GM19023 (cell line): ENCODE measurements around the gene CELA1.
"Not testable (repeated sequence)": the region's sequence is repeated elsewhere in the genome, so short reads cannot be mapped to it uniquely, and the experiment has no call there.

Source experiments
- ATAC-seq: cut with Tn5 transposase; IDR thresholded peaks from one replicate; pipeline ENCODE4 v1.9.1; 2021; ENCODE audit warnings: mild to moderate bottlenecking, moderate library complexity; ENCODE audit not compliant: unreplicated experiment

The CELA1 gene

GRCh38 chr12:51320695-51321320 lies 25.7 kb downstream of the CELA1 start:
- no peak for ATAC-seq

GRCh38 chr12:51320311-51320694 lies 26.2 kb downstream of the CELA1 start:
- no peak for ATAC-seq

DNA sequence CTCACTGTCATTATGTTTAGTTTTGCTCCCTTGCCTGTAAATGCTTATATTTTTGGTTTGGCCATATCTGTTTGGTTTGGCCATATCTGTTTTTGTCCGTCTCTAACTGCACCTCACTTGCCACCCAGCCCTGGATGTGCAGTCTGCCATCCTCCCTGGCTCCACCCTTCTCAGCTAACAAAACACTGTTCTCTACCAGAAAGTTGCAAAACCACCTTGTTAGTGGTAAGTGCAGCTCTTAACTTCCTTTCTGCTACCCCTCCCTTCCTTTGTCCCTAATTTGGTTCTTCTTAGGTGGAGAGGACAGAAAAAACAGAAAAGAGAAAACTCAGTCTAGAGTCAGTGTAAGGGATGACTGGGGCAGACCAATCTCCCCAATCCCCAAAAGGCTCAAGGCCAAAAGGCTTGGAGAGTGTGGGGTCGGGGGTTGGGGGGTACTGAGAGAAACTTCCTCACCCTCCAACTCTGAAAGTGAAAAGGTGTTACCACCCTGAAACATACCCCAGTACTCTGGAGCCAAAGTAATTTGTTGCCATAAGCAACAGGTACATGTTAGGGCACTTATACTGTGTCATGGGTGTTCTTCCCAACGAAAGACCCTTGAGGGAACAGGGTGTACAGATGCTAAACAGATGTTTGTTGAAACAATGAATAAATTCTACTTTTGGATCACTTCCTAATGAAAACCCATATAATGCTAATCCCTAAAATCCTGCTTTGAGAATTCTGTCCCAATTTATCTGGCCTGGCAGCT lies 27.5 kb downstream of the CELA1 start:
- ATAC-seq: no peak

DNA sequence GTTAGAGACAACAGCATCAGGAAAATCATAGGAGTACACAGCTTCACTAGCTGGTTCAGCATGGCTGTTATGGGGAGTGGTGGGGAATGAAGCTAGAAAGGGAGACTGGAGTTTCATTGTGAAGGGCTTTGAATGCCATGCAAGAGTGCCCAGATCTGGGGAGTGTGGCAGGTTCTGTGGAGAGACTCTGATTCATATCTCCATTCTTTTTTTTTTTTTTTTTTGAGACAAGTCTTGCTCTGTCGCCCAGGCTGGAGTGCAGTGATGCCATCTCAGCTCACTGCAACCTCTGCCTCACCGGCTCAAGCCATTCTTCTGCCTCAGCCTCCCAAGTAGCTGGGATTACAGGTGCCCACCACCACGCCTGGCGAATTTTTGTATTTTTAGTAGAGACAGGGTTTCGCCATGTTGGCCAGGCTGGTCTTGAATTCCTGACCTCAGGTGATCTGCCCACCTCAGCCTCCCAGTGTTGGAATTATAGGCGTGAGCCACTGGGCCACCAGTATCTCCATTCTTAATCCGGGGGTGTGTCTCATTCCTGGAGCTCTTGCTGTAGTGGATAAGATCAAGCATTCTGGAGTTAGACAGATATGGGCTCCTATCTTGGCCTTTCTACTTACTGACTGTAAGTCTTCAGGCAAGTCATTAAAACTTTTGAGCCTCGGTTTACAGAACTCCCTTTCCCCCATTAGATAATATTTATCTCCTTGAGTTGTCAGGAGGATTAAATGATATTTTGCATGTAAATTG lies 28.2 kb downstream of the CELA1 start:
- ATAC-seq: not testable (repeated sequence)

DNA sequence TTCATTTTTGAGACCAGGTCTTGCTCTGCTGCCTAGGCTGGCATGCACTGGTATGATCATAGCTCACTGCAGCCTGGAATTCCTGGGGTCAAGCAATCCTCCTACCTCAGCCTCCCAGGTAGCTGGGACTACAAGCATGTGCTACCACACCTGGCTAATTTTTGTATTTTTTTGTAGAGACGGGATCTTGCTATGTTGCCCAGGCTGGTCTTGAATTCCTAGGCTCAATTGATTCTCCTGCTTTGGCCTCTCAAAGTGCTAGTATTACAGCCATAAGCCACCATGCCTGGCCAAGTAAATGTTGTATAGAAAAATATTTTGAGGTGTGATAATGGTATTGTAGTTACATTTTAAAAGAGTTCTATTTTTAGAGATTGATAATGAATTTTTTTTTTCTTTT lies 35.1 kb downstream of the CELA1 start:
- no peak for ATAC-seq

- no peak for ATAC-seq
Measured at GRCh38 chr12:51307655-51308593, 38.6 kb downstream of the CELA1 start.

DNA sequence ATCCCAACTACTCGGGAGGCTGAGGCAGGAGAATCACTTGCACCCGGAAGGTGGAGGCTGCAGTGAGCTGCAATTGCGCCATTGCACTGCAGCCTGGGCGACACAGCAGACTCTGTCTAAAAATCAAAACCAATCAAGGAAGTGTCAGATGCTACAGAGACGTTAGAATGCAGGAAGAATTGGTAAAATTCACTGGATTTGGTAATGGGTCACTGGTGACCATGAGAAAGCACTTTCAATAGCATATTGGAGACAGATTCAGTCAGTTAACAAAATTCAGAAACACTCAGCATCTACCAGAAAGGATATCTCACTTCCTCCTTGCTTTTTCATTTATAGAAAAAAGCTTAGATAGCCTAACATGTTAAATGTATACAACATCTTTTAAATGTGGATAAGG lies 40.0 kb downstream of the CELA1 start:
- ATAC-seq: no peak

DNA sequence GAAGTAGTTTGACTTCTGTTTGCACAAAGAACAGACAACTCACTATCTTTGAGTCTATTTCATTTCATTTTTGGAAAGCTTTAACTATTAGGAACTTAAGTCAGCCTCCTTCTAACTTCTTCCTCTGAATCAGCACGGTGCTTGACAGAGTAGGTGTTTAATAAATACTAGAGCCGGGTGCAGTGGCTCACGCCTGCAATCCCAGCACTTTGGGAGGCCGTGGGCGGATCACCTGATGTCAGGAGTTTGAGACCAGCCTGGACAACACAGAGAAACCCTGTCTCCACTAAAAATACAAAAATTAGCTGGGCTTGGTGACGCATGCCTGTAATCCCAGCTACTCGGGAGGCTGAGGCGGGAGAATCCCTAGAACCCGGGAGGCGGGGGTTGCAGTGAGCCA lies 45.7 kb downstream of the CELA1 start:
- ATAC-seq: not testable (repeated sequence)

DNA sequence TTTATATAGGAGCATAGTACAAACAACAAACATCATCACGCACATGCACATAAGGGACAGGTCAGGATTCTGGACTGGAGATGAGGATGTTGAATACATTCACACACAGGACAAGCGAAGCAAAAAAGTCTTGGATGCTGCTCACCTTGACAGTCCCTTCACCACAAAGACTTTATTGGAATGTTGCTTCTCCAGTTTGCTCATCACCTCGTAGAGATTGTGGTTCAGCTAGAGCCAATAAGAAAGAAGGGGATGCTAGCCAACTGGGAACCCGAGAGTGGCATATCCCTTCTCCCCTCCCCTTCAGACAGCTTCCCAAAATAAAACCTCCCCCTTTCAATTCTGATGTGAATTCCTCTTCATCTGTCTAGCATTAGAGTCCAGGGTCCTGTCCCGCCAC lies 50.8 kb downstream of the CELA1 start:
- ATAC-seq: no peak

DNA sequence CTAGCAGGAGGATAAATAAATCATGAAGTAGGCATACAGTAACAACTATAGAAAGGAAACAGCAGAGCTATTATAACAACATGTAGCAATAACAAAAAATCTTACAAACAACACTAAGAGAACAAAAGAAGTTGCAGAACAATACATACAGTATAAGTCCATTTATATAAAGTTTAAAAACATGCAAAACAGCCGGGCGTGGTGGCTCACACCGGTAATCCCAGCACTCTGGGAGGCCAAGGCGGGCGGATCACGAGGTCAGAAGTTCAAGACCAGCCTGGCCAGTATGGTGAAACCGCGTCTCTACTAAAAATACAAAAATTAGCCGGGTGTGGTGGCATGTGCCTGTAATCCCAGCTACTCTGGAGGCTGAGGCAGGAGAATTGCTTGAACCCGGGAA lies 52.4 kb downstream of the CELA1 start:
- ATAC-seq: not testable (repeated sequence)

DNA sequence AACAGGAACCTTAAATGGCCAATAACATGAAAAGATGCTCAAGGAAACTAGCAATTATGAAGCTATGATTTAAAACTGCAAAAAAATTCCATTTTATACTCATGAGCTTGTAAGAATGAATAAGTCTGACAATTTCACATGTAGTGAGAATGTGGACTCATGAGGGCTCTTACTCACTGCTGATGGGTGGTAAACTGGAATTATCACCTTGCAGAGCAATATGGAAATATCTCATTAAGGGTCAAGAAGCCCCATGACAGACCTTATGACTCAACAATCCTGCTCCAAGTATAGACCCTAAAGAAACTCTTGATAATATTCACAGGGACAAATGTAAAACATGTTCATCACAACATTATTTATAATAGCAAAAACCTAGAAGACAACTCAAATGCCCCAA lies 52.8 kb downstream of the CELA1 start:
- ATAC-seq: no peak

GRCh38 chr12:51291603-51292513 lies 54.6 kb downstream of the CELA1 start:
- ATAC-seq: not testable (repeated sequence)

DNA sequence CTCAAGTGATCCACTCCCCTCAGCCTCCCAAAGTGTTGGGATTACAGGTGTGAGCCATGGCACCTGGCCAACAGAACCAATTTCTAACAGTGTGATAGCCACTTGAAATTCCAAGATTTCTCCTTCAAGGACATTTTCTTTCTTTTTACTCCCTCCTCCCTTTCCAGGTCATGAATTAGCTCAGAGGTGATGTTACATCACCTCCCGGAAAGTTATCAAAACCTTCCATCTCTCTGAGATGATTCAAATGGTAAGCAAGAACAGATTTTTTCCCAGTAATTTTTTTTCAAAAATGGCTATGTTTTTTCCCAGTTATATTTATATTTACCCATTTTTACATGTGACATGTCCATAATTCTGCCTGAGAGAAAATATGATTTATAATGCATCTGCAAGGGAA lies 60.6 kb downstream of the CELA1 start:
- no peak for ATAC-seq

DNA sequence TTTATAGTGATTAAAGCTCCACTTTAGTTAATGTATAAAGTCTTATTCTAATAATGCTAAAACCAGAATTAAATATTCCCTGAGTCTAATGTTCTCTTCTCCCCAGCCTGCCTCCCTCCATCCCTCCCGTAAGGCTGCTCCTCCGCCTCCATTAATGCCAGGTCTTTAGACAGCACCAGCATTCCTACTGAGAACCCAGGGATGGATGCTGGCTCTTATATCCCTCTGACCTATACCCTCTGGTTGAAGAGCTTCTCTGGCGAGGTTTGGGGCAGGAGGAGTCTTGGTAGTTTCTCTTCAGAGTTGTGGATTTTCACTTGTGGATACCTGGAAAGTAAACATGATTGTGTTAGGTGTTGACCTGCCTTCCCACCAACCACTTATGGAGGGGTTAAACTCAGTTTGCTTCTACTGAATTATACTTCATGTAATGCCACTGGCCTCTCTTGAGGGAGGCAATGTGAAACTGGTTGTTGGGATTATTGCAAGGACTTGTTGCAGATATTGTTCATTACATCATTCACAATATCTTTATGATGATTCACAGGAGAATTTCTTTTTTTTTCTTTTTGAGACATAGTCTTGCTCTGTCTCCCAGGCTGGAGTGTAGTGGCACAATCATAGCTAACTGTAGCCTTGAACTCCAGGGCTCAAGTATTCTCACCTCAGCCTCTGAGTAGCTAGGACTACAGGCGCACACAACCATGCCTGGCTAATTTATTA lies 65.1 kb downstream of the CELA1 start:
- ATAC-seq: no peak
